HCT116 (cell line): ENCODE data around the gene BPIFB3. TPM values are rescaled to one million over a fixed set of nuclear protein-coding genes. Genes with fewer than 3 reads are reported as not detected.

Source experiments
- ATAC-seq: fragments of 200-7000 bp; cut with Tn5 transposase; 2 replicates; pipeline ENCODE4 v1.9.1; 2020; ENCODE audit warnings: mild to moderate bottlenecking, moderate library complexity
- BruUV-seq: library from RNA; stranded (reverse); fragments of 400-500 nt; replicated peaks from 2 replicates; lab custom pipeline; 2021; lab: Mats Ljungman, UMichigan
- CTCF ChIA-PET: fragments of 300-600 bp; sonication (Branson Sonifier 250); formaldehyde crosslinking; loops from one replicate; lab custom pipeline; 2021; ENCODE audit warnings: antibody characterized with exemption; lab: Charles Lee
- POLR2A ChIA-PET: fragments of 300-600, 350-600 bp; sonication (Branson Sonifier 250); formaldehyde crosslinking; loops from one replicate; lab custom pipeline; 2021; ENCODE audit warnings: antibody characterized with exemption; lab: Charles Lee
- RAD21 ChIA-PET, 2 experiments: fragments of 300-600 bp; sonication (Branson Sonifier 250); formaldehyde crosslinking; loops; one replicate each; lab custom pipeline; 2023; ENCODE audit warnings: low total read pairs in 2 of 2; ENCODE audit not compliant: uncharacterized antibody in 2 of 2, unreplicated experiment in 2 of 2, low non-redundant PET in 1 of 2; lab: Charles Lee
- DNase-seq: peaks from one replicate; pipeline ENCODE4 v3.0.0-alpha.2; 2010; ENCODE audit warnings: low read depth, low spot score
- H2AFZ ChIP-seq: fragments of 200-600 bp; shearing (Covaris generic), sonication (generic); 2 replicates; pipeline ENCODE4 v1.6.1; 2017; ENCODE audit warnings: low read depth, mixed run types, mixed read lengths, antibody characterized with exemption, low read length; ENCODE audit not compliant: poor library complexity, severe bottlenecking
- H3K27ac ChIP-seq: 2 replicates; pipeline ENCODE4 v1.5.1; 2012; ENCODE audit warnings: low read depth, low read length
- H3K27me3 ChIP-seq: fragments of 200-600 bp; sonication (generic); 2 replicates; pipeline ENCODE4 v1.6.1; 2016; ENCODE audit warnings: mixed run types, low read length, mixed read lengths; ENCODE audit not compliant: insufficient read depth
- H3K36me3 ChIP-seq, 2 experiments: fragments of 200-500 bp in 1 of 2; fragments of 200-600 bp in 1 of 2; sonication (Bioruptor generic) in 1 of 2; sonication (generic) in 1 of 2; 2 replicates each; pipeline versions ENCODE4 v1.5.1 to v1.6.1; 2014 to 2016; ENCODE audit warnings: low read length in 2 of 2, inconsistent platforms in 1 of 2, mixed read lengths in 1 of 2, mixed run types in 1 of 2; ENCODE audit not compliant: insufficient read depth in 2 of 2, control insufficient read depth in 1 of 2
- H3K4me1 ChIP-seq, 2 experiments: fragments of 200-600 bp in 1 of 2; sonication (generic) in 1 of 2; 2 replicates each; pipeline versions ENCODE4 v1.5.1 to v1.6.1; 2012 to 2017; ENCODE audit warnings: low read length in 2 of 2, inconsistent platforms in 1 of 2, mild to moderate bottlenecking in 1 of 2, mixed read lengths in 1 of 2, mixed run types in 1 of 2, moderate library complexity in 1 of 2; ENCODE audit not compliant: insufficient read depth in 2 of 2, control insufficient read depth in 1 of 2
- H3K4me2 ChIP-seq: fragments of 200-600 bp; sonication (generic); 2 replicates; pipeline ENCODE4 v1.6.1; 2017; ENCODE audit warnings: mixed run types, low read length, mixed read lengths
- H3K4me3 ChIP-seq, 2 experiments: fragments of 200-600 bp in 1 of 2; sonication (generic) in 1 of 2; replicated peaks in 1 of 2; 2 replicates each; pipeline ENCODE4 v1.5.1; 2011 to 2016; ENCODE audit warnings: low read length in 2 of 2, control low read depth in 1 of 2, low read depth in 1 of 2, mild to moderate bottlenecking in 1 of 2, mixed read lengths in 1 of 2, mixed run types in 1 of 2
- H3K79me2 ChIP-seq: fragments of 200-600 bp; sonication (generic); 2 replicates; pipeline ENCODE4 v1.6.1; 2017; ENCODE audit warnings: mild to moderate bottlenecking, mixed run types, low read length, moderate library complexity, mixed read lengths; ENCODE audit not compliant: insufficient read depth
- H3K9ac ChIP-seq: fragments of 200-600 bp; sonication (generic); 2 replicates; pipeline ENCODE4 v1.6.1; 2016; ENCODE audit warnings: low read length, mixed read lengths
- H3K9me2 ChIP-seq: fragments of 200-600 bp; sonication (generic), shearing (Covaris generic); 2 replicates; pipeline ENCODE4 v1.6.1; 2017; ENCODE audit warnings: mixed run types, mild to moderate bottlenecking, moderate library complexity; ENCODE audit not compliant: insufficient read depth
- H3K9me3 ChIP-seq, 2 experiments: fragments of 200-500 bp in 1 of 2; fragments of 200-600 bp in 1 of 2; sonication (Bioruptor generic) in 1 of 2; sonication (generic) in 1 of 2; 2 replicates each; pipeline ENCODE4 v1.6.1; 2014 to 2017; ENCODE audit warnings: low read length in 2 of 2, mixed read lengths in 2 of 2, inconsistent platforms in 1 of 2, low read depth in 1 of 2, mild to moderate bottlenecking in 1 of 2, mixed run types in 1 of 2, moderate library complexity in 1 of 2; ENCODE audit not compliant: control insufficient read depth in 1 of 2, insufficient read depth in 1 of 2
- H4K20me1 ChIP-seq: fragments of 200-600 bp; sonication (generic), shearing (Covaris generic); 2 replicates; pipeline ENCODE4 v1.6.1; 2017; ENCODE audit warnings: mixed run types, mild to moderate bottlenecking, moderate library complexity; ENCODE audit not compliant: insufficient read depth
- ATF3 ChIP-seq: IDR thresholded peaks from 2 replicates; pipeline ENCODE4 v1.6.1; 2012
- EGR1 ChIP-seq: IDR thresholded peaks from 2 replicates; pipeline ENCODE4 v1.6.1; 2012; ENCODE audit warnings: low read depth
- ELF1 ChIP-seq: IDR thresholded peaks from 2 replicates; pipeline ENCODE4 v1.6.1; 2012; ENCODE audit warnings: low read depth, borderline replicate concordance
- FOSL1 ChIP-seq: IDR thresholded peaks from 2 replicates; pipeline ENCODE4 v1.6.1; 2012; ENCODE audit warnings: low read depth
- JUND ChIP-seq: IDR thresholded peaks from 2 replicates; pipeline ENCODE4 v1.6.1; 2012
- MAX ChIP-seq: IDR thresholded peaks from 2 replicates; pipeline ENCODE4 v1.6.1; 2012
- POLR2A ChIP-seq: IDR thresholded peaks from 2 replicates; pipeline ENCODE4 v1.7.0; 2011; ENCODE audit warnings: borderline replicate concordance; ENCODE audit not compliant: insufficient read depth, insufficient read length; ENCODE audit errors: extremely low read depth
- POLR2AphosphoS5 ChIP-seq: IDR thresholded peaks from 2 replicates; pipeline ENCODE4 v1.6.1; 2011; ENCODE audit warnings: mild to moderate bottlenecking, low read depth, low read length, moderate library complexity
- RAD21 ChIP-seq: IDR thresholded peaks from 2 replicates; pipeline ENCODE4 v1.6.1; 2012; ENCODE audit warnings: low read depth, mild to moderate bottlenecking
- SP1 ChIP-seq: IDR thresholded peaks from 2 replicates; pipeline ENCODE4 v1.6.1; 2012; ENCODE audit warnings: low read depth
- SRF ChIP-seq: IDR thresholded peaks from 2 replicates; pipeline ENCODE4 v1.6.1; 2012; ENCODE audit warnings: low read depth
- TCF7L2 ChIP-seq: IDR thresholded peaks from 2 replicates; pipeline ENCODE4 v1.7.0; 2011; ENCODE audit warnings: borderline replicate concordance, inconsistent platforms; ENCODE audit not compliant: insufficient read depth, insufficient read length; ENCODE audit errors: extremely low read depth
- ZNF274 ChIP-seq: fragments of 200-500 bp; sonication (Bioruptor generic); IDR thresholded peaks from 2 replicates; pipeline ENCODE4 v1.6.1; 2014; ENCODE audit warnings: mild to moderate bottlenecking, low read depth, low read length, inconsistent platforms
- intact Hi-C: fragments of 100-400 bp; cut with micrococcal nuclease; formaldehyde crosslinking; loops from 2 replicates; pipeline ENCODE4 v1.10.0; 2022
- total RNA-seq: library from RNA; stranded (reverse); gene quantifications from one replicate; pipeline ENCODE4 v1.2.1, GENCODE V29; 2021; ENCODE audit not compliant: unreplicated experiment

The BPIFB3 gene
- total RNA-seq, 1 experiment from 2014 or later, result not detected

GRCh38 chr20:33012327-33013189 is 41.1 kb upstream of the BPIFB3 start:
- no peaks in the 10 kb centered on the region for H3K9me2 ChIP-seq
- RAD21 ChIA-PET, result no interaction called here
- no TSS peak for BruUV-seq
- H3K27me3 ChIP-seq, result peaks cover 13% of the 10 kb centered on the region; the same call in 1 of the 2 replicates
- TF ChIP-seq TCF7L2 (no peak), ZNF274 (no peak), POLR2A (no peak), POLR2AphosphoS5 (no peak), JUND (no peak), FOSL1 (no peak), MAX (no peak), ELF1 (no peak), SP1 (no peak), RAD21 (no peak), SRF (no peak), ATF3 (no peak), EGR1 (no peak)
- TF ChIP-seq, all 23 proteins: peak for 0
- H3K36me3 ChIP-seq, result no peaks in the 10 kb centered on the region
- H4K20me1 ChIP-seq, result no peaks in the 10 kb centered on the region
- no peak overlapping the region for H3K27ac ChIP-seq
- no peak for DNase-seq
- no peak overlapping the region for H3K4me3 ChIP-seq
- no peaks in the 10 kb centered on the region for H3K9me3 ChIP-seq
- no peak for ATAC-seq
- intact Hi-C loops, result no loop called here
- no peaks in the 10 kb centered on the region for H3K4me1 ChIP-seq
- ChIA-PET POLR2A (no interaction called here), CTCF (no interaction called here)
- H3K9ac ChIP-seq, result no peak overlapping the region
- no peak overlapping the region for H3K4me2 ChIP-seq
- no peak overlapping the region for H2AFZ ChIP-seq
- no peaks in the 10 kb centered on the region for H3K79me2 ChIP-seq
